ENCODE data around the gene FMN1. TPM values are rescaled to one million over a fixed set of nuclear protein-coding genes. Genes with fewer than 3 reads are reported as not detected.

FMN1 gene
- total and polyA plus RNA-seq, 10 donors, result 0.43 to 42.1 (median 8.6) TPM

GRCh38 chr15:33045066-33045810 lies 149.3 kb downstream of the FMN1 start:
- Histone ChIP-seq H3K36me3 (no peaks in the 10 kb centered on the region), H3K9me3 (peaks cover 0 to 35% (median 27%) of the 10 kb centered on the region in 8 donors), H3K4me1 (no peaks in the 10 kb centered on the region), H3K4me3 (no peak overlapping the region), H3K27me3 (replicated peaks in 1 of 7) (peaks cover 0 to 16% (median 0%) of the 10 kb centered on the region in 7 donors), H3K27ac (no peak overlapping the region)
- intact Hi-C loops (cut with DNase I; ENCODE audit: low total_unique reads), result no loop called here
- no peak for DNase-seq
- TF ChIP-seq POLR2A (IDR thresholded peaks at IDR 0.05), result no peak
- TF ChIP-seq POLR2AphosphoS5 (IDR thresholded peaks at IDR 0.05), result no peak
- TF ChIP-seq CTCF (IDR thresholded peaks at IDR 0.05 in 8 of 11, conservative IDR thresholded peaks at IDR 0.05 in 3 of 11), result no peak
- 77 to 85% (median 81%) methylated on average over 6 to 8 of the region's 8 CpGs for WGBS, 5 donors

DNA sequence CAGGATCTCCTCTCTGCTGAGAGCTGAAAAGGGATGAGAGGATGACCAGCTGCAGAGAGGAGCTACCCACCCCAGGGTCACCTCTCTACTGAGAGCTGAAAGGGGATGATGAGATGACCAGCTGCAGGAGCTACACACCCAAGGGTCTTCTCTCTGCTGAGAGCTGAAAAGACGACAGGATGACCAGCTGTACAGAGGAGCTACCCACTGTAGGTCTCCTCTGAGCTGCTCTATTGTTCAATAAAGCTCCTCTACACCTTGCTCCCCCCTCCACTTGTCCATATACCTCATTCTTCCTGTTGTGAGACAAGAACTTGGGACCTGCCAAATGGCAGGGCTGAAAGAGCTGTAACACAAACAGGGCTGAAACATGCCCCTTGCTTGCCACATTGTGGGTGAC lies 149.9 kb downstream of the FMN1 start:
- TF ChIP-seq POLR2AphosphoS5 (IDR thresholded peaks at IDR 0.05) (no peak), POLR2A (IDR thresholded peaks at IDR 0.05) (no peak), CTCF (IDR thresholded peaks at IDR 0.05 in 8 of 11, conservative IDR thresholded peaks at IDR 0.05 in 3 of 11) (no peak)
- no peaks in the 10 kb centered on the region for H3K4me1 ChIP-seq
- intact Hi-C loops (cut with DNase I; ENCODE audit: low total_unique reads), result no loop called here
- peaks cover 0 to 35% (median 27%) of the 10 kb centered on the region in 8 donors for H3K9me3 ChIP-seq
- no peak for DNase-seq
- no peak overlapping the region for H3K27ac ChIP-seq
- H3K4me3 ChIP-seq, result no peak overlapping the region
- peaks cover 0 to 22% (median 0%) of the 10 kb centered on the region in 7 donors for H3K27me3 ChIP-seq (replicated peaks in 1 of 7)
- H3K36me3 ChIP-seq, result no peaks in the 10 kb centered on the region
- WGBS, 5 donors, result 55 to 82% (median 75%) methylated on average over 1 of the region's 1 CpG

- Histone ChIP-seq H3K27ac (no peak overlapping the region), H3K4me3 (no peak overlapping the region), H3K27me3 (replicated peaks in 1 of 7) (peaks cover 0 to 28% (median 0%) of the 10 kb centered on the region in 7 donors), H3K36me3 (no peaks in the 10 kb centered on the region), H3K9me3 (peaks cover 0 to 28% (median 20%) of the 10 kb centered on the region in 8 donors), H3K4me1 (no peaks in the 10 kb centered on the region)
- WGBS, 5 donors, result 74 to 81% (median 80%) methylated on average over 4 of the region's 4 CpGs
- no peak for DNase-seq
- no peak for TF ChIP-seq POLR2AphosphoS5 (IDR thresholded peaks at IDR 0.05)
- no peak for TF ChIP-seq CTCF (IDR thresholded peaks at IDR 0.05 in 8 of 11, conservative IDR thresholded peaks at IDR 0.05 in 3 of 11)
- intact Hi-C loops (cut with DNase I; ENCODE audit: low total_unique reads), result no loop called here
These were observed 150.9 kb downstream of the FMN1 start for GRCh38 chr15:33043636-33044035.

- peaks cover 0 to 19% (median 13%) of the 10 kb centered on the region in 8 donors for H3K9me3 ChIP-seq
- no peak overlapping the region for H3K27ac ChIP-seq
- no peak for DNase-seq
- WGBS, 5 donors, result 73 to 93% (median 83%) methylated on average over 1 of the region's 1 CpG
- H3K27me3 ChIP-seq (replicated peaks in 1 of 7), result peaks cover 0 to 28% (median 0%) of the 10 kb centered on the region in 7 donors
- intact Hi-C loops (cut with DNase I; ENCODE audit: low total_unique reads), result no loop called here
- H3K4me1 ChIP-seq, result no peaks in the 10 kb centered on the region
- no peaks in the 10 kb centered on the region for H3K36me3 ChIP-seq
- no peak overlapping the region for H3K4me3 ChIP-seq
- TF ChIP-seq POLR2AphosphoS5 (IDR thresholded peaks at IDR 0.05) (no peak), CTCF (IDR thresholded peaks at IDR 0.05 in 8 of 11, conservative IDR thresholded peaks at IDR 0.05 in 3 of 11) (no peak), POLR2A (IDR thresholded peaks at IDR 0.05) (no peak)
These were observed 154.0 kb downstream of the FMN1 start for GRCh38 chr15:33040496-33040895.
